Left renal pelvis (tissue), 4 donors: ENCODE measurements around the gene CD1D. TPM values are rescaled to one million over a fixed set of nuclear protein-coding genes. Genes with fewer than 3 reads are reported as not detected.

ENCODE experiments used
- polyA plus RNA-seq, 4 donors: library from polyadenylated mRNA; unstranded; fragments of 120-200 nt; gene quantifications; one replicate each; pipeline ENCODE4 v1.2.1, GENCODE V29; 2013; ENCODE audit not compliant: insufficient read length in 4 of 4

CD1D gene
- polyA plus RNA-seq, 4 donors = 6.3 to 10.2 (median 7.4) TPM

Other genes with a start within 250 kb of the CD1D start
- 100 to 1,000 TPM; 144 to 175 (median 169) TPM for gene KIRREL1, start 187.2 kb upstream of the CD1D start, polyA plus RNA-seq
- not detected for gene CD1A, start 73.5 kb downstream of the CD1D start, polyA plus RNA-seq
- gene CD1C, start 109.0 kb downstream of the CD1D start, polyA plus RNA-seq = 1 to 10 TPM in 3 of 4 donors, under 1 TPM in 1; 0.82 to 2.1 (median 1.3) TPM
- gene CD1B, start 150.6 kb downstream of the CD1D start, polyA plus RNA-seq = not detected
- gene CD1E, start 173.0 kb downstream of the CD1D start, polyA plus RNA-seq = under 1 TPM in 1 of 4 donors, not detected in 3; 0.23 TPM
- gene OR10T2, start 218.6 kb downstream of the CD1D start, polyA plus RNA-seq = not detected
- gene OR10K2, start 245.3 kb downstream of the CD1D start, polyA plus RNA-seq = not detected